ENCODE results near the gene NUDT11.
"Not testable (repeated sequence)": the region's sequence is repeated elsewhere in the genome, so short reads cannot be mapped to it uniquely, and the experiment has no call there.

NUDT11 gene

GRCh38 chrX:51496501-51497291 is at the start of gene NUDT11:
Gene NUDT11, minus strand, starts transcription at chrX:51496592. Its CDS starts 148 bp downstream, at chrX:51496444.
- peak in 49 of 58 donors; percentile 0 to 72 (median 25) for DNase-seq

DNA sequence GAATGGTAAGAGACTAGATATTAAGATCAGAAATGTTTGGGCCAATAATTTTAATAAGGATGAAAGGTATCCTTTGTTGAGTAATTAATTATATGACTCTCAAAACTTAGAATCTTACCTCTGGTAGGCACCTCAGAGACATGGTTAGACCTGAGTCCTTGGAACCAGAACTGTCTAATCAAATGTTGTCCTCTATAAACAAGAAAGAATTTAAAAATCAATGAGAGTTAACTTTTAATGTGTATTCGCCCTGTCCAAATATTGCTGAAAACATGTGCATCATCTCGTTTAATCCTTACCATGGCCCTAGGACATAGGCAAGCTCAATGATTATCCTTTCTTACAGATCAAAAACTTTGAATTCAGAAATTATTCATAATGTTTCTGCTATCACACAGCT is 24.0 kb upstream of the NUDT11 start:
- DNase-seq = no peak

- DNase-seq = not testable (repeated sequence)
Observed at GRCh38 chrX:51519131-51519530, 22.7 kb upstream of the NUDT11 start.

GRCh38 chrX:51507551-51507950 is 11.2 kb upstream of the NUDT11 start:
- DNase-seq = no peak

DNA sequence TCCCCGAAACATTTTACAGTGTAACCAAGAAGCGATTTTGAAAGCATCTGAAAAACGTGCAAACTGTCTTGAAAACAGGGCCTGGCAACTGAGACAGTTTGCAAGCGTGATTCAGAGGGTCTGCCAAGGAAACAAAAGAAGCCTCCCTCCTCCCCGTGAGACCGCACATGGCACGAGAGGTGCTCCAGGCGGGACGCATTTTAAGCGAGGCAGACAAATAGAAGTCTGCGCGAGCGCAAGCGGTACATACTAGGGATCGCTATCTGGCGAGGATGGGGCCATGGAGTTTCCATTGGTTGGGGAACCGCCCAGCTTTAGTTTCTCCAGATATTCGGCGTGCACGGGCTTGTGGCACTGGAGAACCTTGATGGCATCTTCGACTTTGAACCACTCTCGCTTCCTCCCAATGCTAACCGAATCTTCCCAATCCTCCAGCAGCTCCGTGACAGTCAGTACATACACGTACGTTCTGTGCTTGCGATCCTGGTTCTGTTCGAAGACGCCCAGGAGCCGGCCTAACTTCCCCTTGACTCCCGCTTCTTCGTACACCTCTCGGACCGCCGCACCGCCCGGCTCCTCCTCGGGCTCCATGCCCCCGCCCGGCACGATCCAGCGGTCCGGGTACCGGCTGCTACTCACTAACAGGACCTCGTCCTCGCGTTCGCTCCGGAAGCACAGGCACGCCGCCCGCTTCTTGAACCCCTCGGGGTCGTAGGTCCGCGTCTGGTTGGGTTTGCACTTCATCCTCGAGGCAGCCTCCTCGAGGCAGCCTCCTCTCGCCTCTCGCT is 497 bp downstream of the NUDT11 start:
- DNase-seq = peak in 10 of 58 donors; percentile 0 to 12 (median 1)

DNA sequence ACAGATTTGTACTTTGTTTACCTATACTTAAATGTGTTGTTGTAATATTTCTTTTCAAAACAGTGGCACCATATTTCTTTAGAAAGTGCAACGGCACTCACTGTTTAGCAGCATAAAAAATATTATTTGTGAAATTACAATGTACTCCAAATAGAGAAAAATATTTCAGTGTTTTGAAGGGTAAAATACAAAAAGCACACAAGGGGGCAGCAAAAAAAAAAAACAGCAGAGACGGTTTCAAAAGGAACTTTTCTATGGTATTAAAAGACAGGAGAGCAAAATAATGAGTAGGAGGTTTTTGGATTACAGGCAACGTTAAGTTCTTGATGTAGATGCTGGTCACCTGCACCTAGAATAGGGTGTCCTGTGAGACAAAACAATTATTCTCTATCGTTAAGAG is 2.0 kb downstream of the NUDT11 start:
- DNase-seq = no peak

DNA sequence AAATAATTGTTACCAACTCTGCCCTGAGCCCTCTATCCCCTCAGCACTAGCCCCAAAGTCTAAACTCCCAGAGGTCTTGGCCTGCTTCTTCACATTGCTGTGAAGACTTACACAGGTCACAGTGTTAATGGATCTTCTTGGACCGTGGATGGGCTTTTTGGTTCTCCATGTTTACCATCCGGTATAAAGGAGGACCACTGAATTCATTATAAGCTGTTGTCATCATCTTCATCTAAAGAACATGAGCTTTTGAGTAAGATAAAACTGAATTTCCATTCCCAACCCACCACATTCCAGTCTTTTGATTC is 8.5 kb downstream of the NUDT11 start:
- DNase-seq = no peak

GRCh38 chrX:51484616-51485015 is 11.8 kb downstream of the NUDT11 start:
- DNase-seq = no peak

DNA sequence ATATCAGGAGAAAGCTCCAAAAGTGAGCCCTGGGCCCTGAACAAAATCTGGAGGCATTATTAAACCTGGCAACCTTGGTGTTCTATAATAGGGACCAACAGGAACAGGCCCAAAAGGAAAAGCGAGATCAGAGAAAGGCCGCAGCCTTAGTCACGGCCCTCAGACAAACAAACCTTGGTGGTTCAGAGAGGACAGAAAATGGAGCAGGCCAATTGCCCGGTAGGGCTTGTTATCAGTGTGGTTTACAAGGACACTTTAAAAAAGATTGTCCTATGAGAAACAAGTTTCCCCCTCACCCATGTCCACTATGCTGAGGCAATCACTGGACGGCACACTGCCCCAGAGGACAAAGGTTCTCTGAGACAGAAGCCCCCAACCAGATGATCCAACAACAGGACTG is 14.0 kb downstream of the NUDT11 start:
- not testable (repeated sequence) for DNase-seq

GRCh38 chrX:51476930-51477329 is 19.5 kb downstream of the NUDT11 start:
- no peak for DNase-seq

DNA sequence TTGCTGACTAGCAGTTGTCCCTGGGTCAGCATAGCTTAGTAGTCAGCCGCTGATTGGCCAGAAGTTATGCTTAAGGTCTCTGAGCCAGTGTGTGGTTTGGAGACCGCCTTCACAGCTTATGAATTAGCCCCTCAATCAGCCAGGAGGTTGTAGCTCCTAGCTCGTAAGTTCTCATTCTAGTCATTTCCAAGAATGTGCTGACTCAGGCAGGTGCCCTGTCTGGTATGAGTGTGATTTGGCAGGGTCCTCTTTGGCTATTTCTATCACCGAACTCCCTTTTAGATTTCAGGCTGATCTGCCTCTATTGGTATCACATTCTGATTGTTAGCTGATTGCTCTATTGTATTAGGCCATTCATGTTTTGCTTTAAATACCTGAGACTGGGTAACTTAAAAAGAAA is 33.1 kb downstream of the NUDT11 start:
- no peak for DNase-seq

DNA sequence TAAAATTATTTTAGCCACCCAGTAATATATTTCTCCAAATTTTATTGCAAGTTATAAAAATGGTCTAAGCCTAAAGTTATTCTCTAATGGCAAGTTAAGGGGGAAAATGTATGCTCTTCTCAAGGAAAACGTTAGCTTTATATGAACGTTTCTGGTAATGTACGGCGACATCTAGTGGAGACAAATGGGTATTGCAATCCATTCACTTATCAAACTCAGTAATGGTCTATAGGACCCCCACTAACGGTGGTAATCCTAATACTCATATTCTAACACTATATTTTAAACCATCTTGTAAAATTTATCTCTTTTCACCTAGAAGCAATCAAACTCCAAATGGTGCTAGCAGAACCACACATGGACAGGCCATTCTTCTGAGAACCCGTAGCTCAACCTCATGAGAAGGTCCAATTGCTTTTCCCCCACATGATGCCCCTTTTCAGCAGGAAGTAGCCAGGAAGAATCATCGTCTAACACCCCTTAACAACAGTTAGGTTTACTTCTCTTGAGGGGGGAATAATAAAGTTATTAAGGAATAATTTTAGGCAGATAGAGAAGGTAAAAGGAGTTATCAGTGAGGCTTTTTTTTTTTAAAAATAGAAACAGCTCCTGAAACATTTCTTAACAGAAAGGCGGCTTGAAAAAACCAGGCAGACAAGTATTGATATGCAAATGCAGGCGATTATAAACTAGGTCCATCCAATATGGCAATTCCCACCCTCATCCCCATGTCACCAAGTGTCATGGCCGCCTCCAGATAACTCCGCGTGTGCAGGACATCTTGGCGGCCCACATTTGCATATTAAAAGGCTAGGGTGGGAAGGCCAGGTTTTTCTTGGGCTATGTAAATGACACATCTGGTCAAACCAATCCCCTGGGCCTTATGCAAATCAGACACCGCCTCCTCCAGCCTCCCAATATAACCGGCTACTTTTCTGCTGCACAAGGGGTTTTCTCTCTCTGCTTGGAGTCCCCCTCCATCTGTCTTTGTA is 35.0 kb downstream of the NUDT11 start:
- peak in 2 of 58 donors; percentile 0 to 15 for DNase-seq

DNA sequence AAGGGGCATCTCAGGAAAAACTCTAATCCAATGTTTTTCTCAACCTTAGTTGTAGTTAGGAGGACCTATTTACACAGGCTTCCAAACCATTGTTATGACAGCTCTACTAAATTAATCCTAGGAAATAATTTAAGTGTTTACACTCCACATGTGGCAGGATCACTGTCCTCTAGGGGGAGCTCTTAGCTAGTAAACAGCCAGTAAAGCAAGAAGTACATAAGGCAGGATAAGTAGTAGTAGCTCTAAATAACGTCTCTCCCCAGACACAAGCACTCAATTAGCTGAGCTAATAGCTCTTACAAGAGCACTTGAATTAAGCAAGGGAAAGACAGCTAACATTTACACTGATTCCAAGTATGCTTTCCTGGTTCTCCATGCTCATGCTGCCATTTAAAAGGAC is 37.3 kb downstream of the NUDT11 start:
- no peak for DNase-seq

DNA sequence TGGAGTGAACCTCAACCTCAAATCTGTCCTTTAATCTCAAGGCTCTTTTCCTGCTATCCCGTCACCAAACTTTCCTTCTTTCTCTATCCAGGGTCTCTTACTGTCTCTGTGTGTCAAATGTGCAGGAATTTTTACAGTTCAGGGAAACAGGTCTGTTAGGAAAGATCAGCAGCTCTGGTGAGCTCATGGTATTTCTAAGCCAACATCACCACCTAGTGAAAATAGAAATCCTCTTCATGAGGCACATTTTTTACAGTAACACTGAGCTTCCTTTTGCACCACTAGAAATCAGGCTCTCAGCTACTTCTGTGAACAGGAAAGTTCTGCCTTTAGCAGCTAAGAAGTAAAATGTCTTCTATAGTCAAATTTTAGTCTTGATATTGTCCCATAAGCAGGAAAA is 39.6 kb downstream of the NUDT11 start:
- DNase-seq = no peak

- DNase-seq = no peak
Observed at GRCh38 chrX:51456246-51456645, 40.1 kb downstream of the NUDT11 start.

DNA sequence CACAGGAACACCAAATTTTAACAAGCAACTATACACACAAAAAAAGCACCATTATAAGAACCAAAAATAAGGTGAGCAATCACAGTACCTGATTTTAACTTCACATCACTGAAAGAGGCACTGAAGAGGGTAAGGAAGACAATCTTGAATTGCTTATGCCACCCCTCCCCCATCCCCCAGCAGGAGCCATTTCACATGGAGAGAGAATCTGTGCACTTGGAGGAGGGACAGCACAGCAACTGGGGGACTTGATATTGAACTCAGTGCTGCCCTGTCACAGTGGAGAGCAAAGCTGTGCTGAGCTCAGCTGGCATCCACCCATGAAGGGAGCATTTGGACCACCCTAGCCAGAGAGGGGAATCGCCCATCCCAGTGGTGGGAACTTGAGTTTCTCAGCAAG is 56.0 kb downstream of the NUDT11 start:
- no peak for DNase-seq
